Trophoblast cell (in vitro differentiated cells and primary cell): ENCODE data around the gene CLCN3. TPM values are rescaled to one million over a fixed set of nuclear protein-coding genes. Genes with fewer than 3 reads are reported as not detected.
"Not testable (repeated sequence)": the region's sequence is repeated elsewhere in the genome, so short reads cannot be mapped to it uniquely, and the experiment has no call there.

Experiments
- DNase-seq, 2 donors: peaks; one replicate each; pipeline ENCODE4 v3.0.0-alpha.2; 2016
- H2AFZ ChIP-seq: 2 replicates; pipeline ENCODE4 v1.6.1; 2013; ENCODE audit warnings: low read length, moderate library complexity, mild to moderate bottlenecking; ENCODE audit not compliant: insufficient read depth, poor library complexity
- H2AK5ac ChIP-seq: 2 replicates; pipeline ENCODE4 v1.6.1; 2013; ENCODE audit warnings: mild to moderate bottlenecking, low read length
- H2BK120ac ChIP-seq: 2 replicates; pipeline ENCODE4 v1.6.1; 2013; ENCODE audit warnings: low read length, mild to moderate bottlenecking, moderate library complexity; ENCODE audit not compliant: insufficient read depth, poor library complexity
- H2BK12ac ChIP-seq: 2 replicates; pipeline ENCODE4 v1.6.1; 2013; ENCODE audit warnings: mild to moderate bottlenecking, low read length, moderate library complexity
- H2BK5ac ChIP-seq: 2 replicates; pipeline ENCODE4 v1.6.1; 2013; ENCODE audit warnings: low read length, low read depth, moderate library complexity, mild to moderate bottlenecking; ENCODE audit not compliant: poor library complexity
- H3K14ac ChIP-seq: 2 replicates; pipeline ENCODE4 v1.6.1; 2013; ENCODE audit warnings: mild to moderate bottlenecking, low read length
- H3K18ac ChIP-seq: 2 replicates; pipeline ENCODE4 v1.6.1; 2013; ENCODE audit warnings: mild to moderate bottlenecking, low read length
- H3K23ac ChIP-seq: 2 replicates; pipeline ENCODE4 v1.6.1; 2013; ENCODE audit warnings: low read length
- H3K27ac ChIP-seq: 2 replicates; pipeline ENCODE4 v1.5.1; 2013; ENCODE audit warnings: low read depth, mild to moderate bottlenecking, inconsistent platforms, low read length, moderate library complexity
- H3K27me3 ChIP-seq: 2 replicates; pipeline ENCODE4 v1.6.1; 2013; ENCODE audit warnings: inconsistent platforms, mild to moderate bottlenecking, low read length, moderate library complexity; ENCODE audit not compliant: insufficient read depth
- H3K36me3 ChIP-seq, 2 experiments: 1 replicate in 1 of 2; 2 replicates in 1 of 2; pipeline ENCODE4 v1.6.1; 2013; ENCODE audit warnings: low read length in 2 of 2, mild to moderate bottlenecking in 2 of 2, moderate library complexity in 1 of 2; ENCODE audit not compliant: insufficient read depth in 2 of 2, control insufficient read depth in 1 of 2
- H3K4ac ChIP-seq: 2 replicates; pipeline ENCODE4 v1.6.1; 2013; ENCODE audit warnings: low read depth, mild to moderate bottlenecking, low read length, moderate library complexity
- H3K4me1 ChIP-seq, 2 experiments: 1 replicate in 1 of 2; 2 replicates in 1 of 2; pipeline ENCODE4 v1.6.1; 2013; ENCODE audit warnings: low read length in 2 of 2, mild to moderate bottlenecking in 2 of 2, moderate library complexity in 1 of 2; ENCODE audit not compliant: insufficient read depth in 2 of 2, control insufficient read depth in 1 of 2
- H3K4me2 ChIP-seq: 2 replicates; pipeline ENCODE4 v1.6.1; 2013; ENCODE audit warnings: inconsistent platforms, mild to moderate bottlenecking, low read length, moderate library complexity
- H3K4me3 ChIP-seq: 2 replicates; pipeline ENCODE4 v1.5.1; 2013; ENCODE audit warnings: mild to moderate bottlenecking, low read depth, low read length, inconsistent platforms
- H3K79me1 ChIP-seq: one replicate; pipeline ENCODE4 v1.6.1; 2013; ENCODE audit warnings: low read length
- H3K79me2 ChIP-seq: 2 replicates; pipeline ENCODE4 v1.6.1; 2013; ENCODE audit warnings: low read length, mild to moderate bottlenecking; ENCODE audit not compliant: control insufficient read depth, insufficient read depth, poor library complexity
- H3K9ac ChIP-seq: 2 replicates; pipeline ENCODE4 v1.6.1; 2013; ENCODE audit warnings: mild to moderate bottlenecking, low read length
- H3K9me3 ChIP-seq: 2 replicates; pipeline ENCODE4 v1.6.1; 2013; ENCODE audit warnings: low read depth, mild to moderate bottlenecking, control low read depth, inconsistent platforms, low read length; ENCODE audit not compliant: insufficient read depth
- H4K12ac ChIP-seq: 2 replicates; pipeline ENCODE4 v1.6.1; 2013; ENCODE audit warnings: low read depth, mild to moderate bottlenecking, low read length, moderate library complexity
- H4K8ac ChIP-seq: 2 replicates; pipeline ENCODE4 v1.6.1; 2013; ENCODE audit warnings: low read depth, mild to moderate bottlenecking, low read length, moderate library complexity
- H4K91ac ChIP-seq: one replicate; pipeline ENCODE4 v1.6.1; 2013; ENCODE audit warnings: low read depth, mild to moderate bottlenecking, low read length, moderate library complexity
- WGBS: extraction: QIAGEN DNeasy Blood & Tissue Kit; methylation state at CpG from one replicate; pipeline ENCODE4 v1.1.7; 2013; ENCODE audit warnings: missing lambda C conversion rate; ENCODE audit not compliant: insufficient read length, insufficient coverage; ENCODE audit errors: extremely low coverage; 5-methylcytosine and 5-hydroxymethylcytosine counted together
- polyA plus RNA-seq: library from polyadenylated mRNA; stranded (reverse); fragments of 200-250 nt; gene quantifications from 2 replicates; pipeline ENCODE4 v1.2.3, GENCODE V29; 2013

Gene CLCN3
- polyA plus RNA-seq = 39.6 and 42.1 TPM in 2 replicates

- Histone ChIP-seq H3K18ac (peak within 1 kb of the TSS; percentile 9), H3K9me3 (no peaks in the 10 kb centered on the region), H4K91ac (peak within 1 kb of the TSS; percentile 52), H3K14ac (peak within 1 kb of the TSS; percentile 34), H3K4me3 (peak within 1 kb of the TSS; percentile 88), H3K4me2 (peak within 1 kb of the TSS; percentile 99), H3K27me3 (no peaks in the 10 kb centered on the region), H3K36me3 (peaks cover 0 to 2% of the 10 kb centered on the region in 2 experiments), H4K12ac (peak within 1 kb of the TSS; percentile 5), H4K8ac (peak within 1 kb of the TSS; percentile 77), H3K4me1 (peaks cover 0 to 2% of the 10 kb centered on the region in 2 experiments), H2AK5ac (no peak within 1 kb of the TSS), H3K4ac (no peak within 1 kb of the TSS), H2BK5ac (peak within 1 kb of the TSS; percentile 41), H3K23ac (peak within 1 kb of the TSS; percentile 74), H2BK12ac (no peak within 1 kb of the TSS), H3K79me2 (no peaks in the 10 kb centered on the region), H3K79me1 (peaks cover 9% of the 10 kb centered on the region), H2BK120ac (peak within 1 kb of the TSS; percentile 13), H3K9ac (peak within 1 kb of the TSS; percentile 96), H2AFZ (peak within 1 kb of the TSS; percentile 88), H3K27ac (peak within 1 kb of the TSS; percentile 74)
- DNase-seq = peak; percentile 100
- no CpG with 5 or more reads among the region's 67 CpGs for WGBS
Measured at GRCh38 chr4:169619958-169620879, at the start of gene CLCN3. TSS of gene CLCN3 (plus strand) at chr4:169620578. CDS start at chr4:169635929, 15,351 bp downstream.

DNA sequence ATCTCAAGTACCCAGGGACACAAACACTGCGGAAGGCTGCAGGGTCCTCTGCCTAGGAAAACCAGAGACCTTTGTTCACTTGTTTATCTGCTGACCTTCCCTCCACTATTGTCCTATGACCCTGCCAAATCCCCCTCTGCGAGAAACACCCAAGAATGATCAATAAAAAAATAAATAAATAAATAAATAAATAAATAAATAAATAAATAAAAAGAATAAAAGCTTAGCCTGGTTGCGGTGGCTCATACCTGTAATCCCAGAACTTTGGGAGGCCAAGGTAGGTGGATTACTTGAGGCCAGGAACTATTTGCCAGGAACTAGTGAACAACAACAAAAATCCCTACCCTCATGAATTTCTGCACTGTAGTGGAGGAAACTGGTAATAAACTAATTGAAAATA, 49.4 kb upstream of the CLCN3 start:
- not testable (repeated sequence) for H2BK120ac ChIP-seq, H4K91ac ChIP-seq
- WGBS = no CpG with 5 or more reads among the region's 3 CpGs

DNA sequence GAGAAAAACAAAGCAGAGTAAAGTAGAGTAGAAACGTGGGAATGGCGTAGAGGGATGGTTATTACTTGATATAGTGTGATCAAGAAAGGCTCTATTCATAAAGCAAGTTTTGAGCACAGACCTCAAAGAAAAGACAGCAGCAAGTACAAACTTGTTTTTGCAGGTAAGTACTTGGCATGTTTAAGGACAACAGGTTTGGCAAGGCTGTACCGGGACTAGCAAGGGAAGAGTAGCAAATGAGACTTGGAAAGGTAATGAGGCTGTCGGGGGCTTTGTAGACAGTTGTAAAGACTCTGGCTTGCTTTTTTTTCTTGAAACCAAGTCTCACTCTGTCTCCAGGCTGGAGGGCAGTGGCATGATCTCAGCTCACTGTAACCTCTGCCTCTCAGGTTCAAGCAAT, 48.9 kb upstream of the CLCN3 start:
- Histone ChIP-seq H3K4me2 (no peak overlapping the region), H3K27ac (peak overlapping the region; percentile 41), H2BK120ac (no peak overlapping the region), H4K12ac (no peak overlapping the region), H3K23ac (no peak overlapping the region), H3K18ac (no peak overlapping the region), H3K79me1 (no peaks in the 10 kb centered on the region), H2AK5ac (no peak overlapping the region), H3K4me3 (no peak overlapping the region), H3K9ac (no peak overlapping the region), H3K27me3 (no peaks in the 10 kb centered on the region), H3K4ac (no peak overlapping the region), H3K36me3 (peaks cover 2 to 4% of the 10 kb centered on the region in 2 experiments), H4K8ac (no peak overlapping the region), H2BK5ac (no peak overlapping the region), H3K79me2 (no peaks in the 10 kb centered on the region), H2AFZ (no peak overlapping the region), H3K9me3 (no peaks in the 10 kb centered on the region), H2BK12ac (no peak overlapping the region), H3K14ac (no peak overlapping the region), H4K91ac (no peak overlapping the region), H3K4me1 (peaks cover 0 to 2% of the 10 kb centered on the region in 2 experiments)
- DNase-seq = peak; percentile 39 to 48
- 100% methylated on average over 2 of the region's 4 CpGs for WGBS

More for the DNA sequence above, 49.4 kb upstream of the CLCN3 start:
- not testable (repeated sequence) for H3K9ac ChIP-seq, H3K4ac ChIP-seq, H3K4me3 ChIP-seq, H3K27me3 ChIP-seq, H2AFZ ChIP-seq, H3K79me2 ChIP-seq, H3K23ac ChIP-seq, H3K9me3 ChIP-seq, H2BK12ac ChIP-seq, H3K36me3 ChIP-seq, H3K4me2 ChIP-seq, H4K8ac ChIP-seq, H2BK5ac ChIP-seq, H2AK5ac ChIP-seq, H4K12ac ChIP-seq, H3K18ac ChIP-seq, H3K4me1 ChIP-seq, H3K14ac ChIP-seq, H3K79me1 ChIP-seq
- DNase-seq = peak in 1 of 2 donors; percentile 8
- H3K27ac ChIP-seq = peak overlapping the region; percentile 41

DNA sequence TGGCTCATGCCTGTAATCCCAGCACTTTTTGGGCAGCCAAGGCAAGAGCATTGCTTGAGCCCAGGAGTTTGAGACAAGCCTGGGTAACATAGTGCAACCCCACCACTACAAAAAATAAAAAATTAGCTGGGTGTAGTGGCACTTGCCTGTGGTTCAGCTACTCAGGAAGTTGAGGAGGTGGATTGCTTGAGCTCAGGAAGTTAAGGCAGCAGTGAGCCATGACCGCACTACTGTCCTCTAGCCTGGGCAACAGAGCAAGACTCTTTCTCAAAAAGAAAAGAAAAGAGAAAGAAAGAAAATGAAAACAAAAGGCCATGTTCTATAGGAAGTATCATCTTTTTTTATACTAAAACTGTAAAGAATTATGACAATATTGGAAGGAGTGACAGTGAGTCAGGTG, 46.5 kb upstream of the CLCN3 start:
- H3K4me2 ChIP-seq = no peak overlapping the region
- peaks cover 2 to 4% of the 10 kb centered on the region in 2 experiments for H3K36me3 ChIP-seq
- H3K9ac ChIP-seq = no peak overlapping the region
- no peaks in the 10 kb centered on the region for H3K79me2 ChIP-seq
- no peaks in the 10 kb centered on the region for H3K27me3 ChIP-seq
- H3K14ac ChIP-seq = no peak overlapping the region
- H3K4me1 ChIP-seq = peaks cover 0 to 2% of the 10 kb centered on the region in 2 experiments
- H3K79me1 ChIP-seq = no peaks in the 10 kb centered on the region
- no peak overlapping the region for H2AFZ ChIP-seq
- H3K27ac ChIP-seq = no peak overlapping the region
- no peak overlapping the region for H3K18ac ChIP-seq
- no peak overlapping the region for H2AK5ac ChIP-seq
- H2BK120ac ChIP-seq = no peak overlapping the region
- no peaks in the 10 kb centered on the region for H3K9me3 ChIP-seq
- no peak overlapping the region for H2BK12ac ChIP-seq
- H3K4ac ChIP-seq = no peak overlapping the region
- H4K12ac ChIP-seq = no peak overlapping the region
- no peak overlapping the region for H4K91ac ChIP-seq
- no peak overlapping the region for H3K23ac ChIP-seq
- DNase-seq = no peak
- no CpG with 5 or more reads among the region's 1 CpG for WGBS
- no peak overlapping the region for H2BK5ac ChIP-seq
- no peak overlapping the region for H4K8ac ChIP-seq
- H3K4me3 ChIP-seq = no peak overlapping the region
